ENCODE measurements around the gene SCRT2.

The SCRT2 gene

DNA sequence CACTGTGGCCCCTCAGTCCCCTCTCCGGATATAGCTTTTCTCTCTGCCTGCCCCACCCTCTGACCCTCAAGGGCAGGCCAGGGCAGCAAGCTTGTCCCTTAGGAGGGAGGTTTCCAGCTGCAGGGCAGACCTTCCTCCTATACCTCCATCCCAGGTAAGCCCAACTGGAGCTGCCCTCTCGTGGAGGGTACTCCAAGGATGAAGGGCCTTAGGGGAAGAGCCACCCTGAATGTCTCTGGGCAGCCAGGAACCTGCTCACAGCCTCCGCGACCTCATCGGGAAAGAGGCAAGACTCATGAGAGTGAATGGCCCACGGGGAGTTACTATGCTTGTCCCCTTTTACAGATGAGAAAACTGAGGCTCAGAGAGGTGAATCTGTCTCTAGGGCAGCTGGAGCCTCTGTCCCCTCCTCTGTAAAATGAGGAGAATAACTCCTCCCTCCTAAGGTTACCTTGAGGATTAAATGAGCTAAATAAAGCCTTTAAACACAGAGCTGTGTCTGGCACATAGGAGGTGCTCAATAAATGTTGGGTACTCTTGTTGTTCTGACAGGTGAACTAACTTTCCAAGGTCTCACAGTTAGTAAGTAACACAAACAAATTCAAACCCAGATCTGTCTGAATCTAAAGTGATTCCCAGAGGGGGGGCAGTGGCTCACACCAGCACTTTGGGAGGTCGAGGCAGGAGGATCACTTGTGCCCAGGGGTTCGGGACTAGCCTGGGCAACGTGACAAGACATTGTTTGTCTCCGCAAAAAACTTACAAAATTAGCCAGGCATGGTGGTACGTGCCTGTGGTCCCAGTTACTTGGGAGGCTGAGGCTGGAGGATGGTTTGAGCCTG, 34.7 kb downstream of the SCRT2 start:
- no peak for DNase-seq (ENCODE audit: low read depth)

DNA sequence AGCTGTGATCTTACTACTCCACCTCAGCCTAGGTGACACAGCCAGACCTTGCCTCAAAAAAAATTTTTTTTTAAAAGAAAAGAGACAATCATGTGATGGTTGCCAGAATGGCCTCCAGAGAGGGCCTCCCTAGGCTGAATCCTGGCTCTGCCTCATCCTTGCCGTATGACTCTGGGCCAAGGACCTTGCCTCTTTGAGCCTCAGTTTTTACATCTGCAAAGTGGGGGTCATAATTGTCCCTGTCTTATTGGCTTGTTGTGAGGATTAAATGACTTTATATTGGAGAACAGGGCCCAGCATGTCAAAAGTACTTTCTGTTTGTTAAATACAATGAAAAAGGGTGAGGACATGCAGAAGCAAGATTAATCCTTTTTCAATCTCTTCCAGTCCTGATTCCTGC, 37.0 kb downstream of the SCRT2 start:
- TF ChIP-seq, protein P1, sequence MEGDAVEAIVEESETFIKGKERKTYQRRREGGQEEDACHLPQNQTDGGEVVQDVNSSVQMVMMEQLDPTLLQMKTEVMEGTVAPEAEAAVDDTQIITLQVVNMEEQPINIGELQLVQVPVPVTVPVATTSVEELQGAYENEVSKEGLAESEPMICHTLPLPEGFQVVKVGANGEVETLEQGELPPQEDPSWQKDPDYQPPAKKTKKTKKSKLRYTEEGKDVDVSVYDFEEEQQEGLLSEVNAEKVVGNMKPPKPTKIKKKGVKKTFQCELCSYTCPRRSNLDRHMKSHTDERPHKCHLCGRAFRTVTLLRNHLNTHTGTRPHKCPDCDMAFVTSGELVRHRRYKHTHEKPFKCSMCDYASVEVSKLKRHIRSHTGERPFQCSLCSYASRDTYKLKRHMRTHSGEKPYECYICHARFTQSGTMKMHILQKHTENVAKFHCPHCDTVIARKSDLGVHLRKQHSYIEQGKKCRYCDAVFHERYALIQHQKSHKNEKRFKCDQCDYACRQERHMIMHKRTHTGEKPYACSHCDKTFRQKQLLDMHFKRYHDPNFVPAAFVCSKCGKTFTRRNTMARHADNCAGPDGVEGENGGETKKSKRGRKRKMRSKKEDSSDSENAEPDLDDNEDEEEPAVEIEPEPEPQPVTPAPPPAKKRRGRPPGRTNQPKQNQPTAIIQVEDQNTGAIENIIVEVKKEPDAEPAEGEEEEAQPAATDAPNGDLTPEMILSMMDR (conservative IDR thresholded peaks at IDR 0.05; ENCODE audit: low read depth, low read length) = no peak
- H3K4me3 ChIP-seq (ENCODE audit: low read length) = no peak overlapping the region
- no peak for DNase-seq (ENCODE audit: low read depth)

More for the DNA sequence above, 34.7 kb downstream of the SCRT2 start:
- H3K4me3 ChIP-seq (ENCODE audit: low read length) = no peak overlapping the region
- TF ChIP-seq, protein P1 (conservative IDR thresholded peaks at IDR 0.05; ENCODE audit: low read depth, low read length) = no peak

DNA sequence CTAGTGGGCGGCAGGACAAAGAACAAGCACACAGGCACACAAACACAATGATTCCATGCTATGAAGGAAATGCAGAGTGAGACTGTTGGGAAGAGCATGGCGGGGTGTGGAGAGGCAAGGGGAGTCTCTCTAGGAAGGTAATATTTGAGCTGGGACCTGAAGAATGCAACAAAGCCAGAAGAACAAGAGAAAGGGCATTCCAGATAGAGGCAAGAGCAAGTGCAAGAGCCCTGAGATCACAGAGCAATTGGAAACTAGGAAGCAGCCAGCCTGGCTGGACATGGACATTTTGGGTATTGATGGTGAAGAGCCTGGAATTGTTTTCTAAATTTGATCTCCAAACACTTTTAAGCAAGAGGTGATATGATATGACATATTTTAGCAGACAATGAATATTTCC, 38.0 kb downstream of the SCRT2 start:
- no peak overlapping the region for H3K4me3 ChIP-seq (ENCODE audit: low read length)
- DNase-seq (ENCODE audit: low read depth) = no peak
- TF ChIP-seq, protein P1 (conservative IDR thresholded peaks at IDR 0.05; ENCODE audit: low read depth, low read length) = no peak

DNA sequence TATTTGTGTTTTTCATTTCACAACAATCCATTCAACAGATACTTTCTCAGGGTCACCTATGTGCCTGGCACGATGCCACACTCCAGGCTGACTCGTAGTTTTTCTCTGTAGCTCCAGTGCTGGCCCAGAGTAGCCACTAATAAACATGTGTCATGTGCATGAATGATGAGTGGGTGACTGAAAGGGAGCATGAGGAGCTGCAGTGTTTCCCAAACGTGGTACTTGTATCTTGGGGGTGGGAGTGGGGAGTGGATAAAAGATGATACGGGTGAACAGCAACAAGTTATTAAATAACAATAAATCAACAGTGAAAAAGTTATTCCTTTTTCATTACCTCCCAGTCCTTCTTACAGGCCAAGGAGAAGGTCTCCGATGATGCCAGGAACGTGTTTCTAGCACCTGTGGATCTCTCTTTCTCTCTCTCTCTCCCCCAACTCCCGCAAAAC, 39.7 kb downstream of the SCRT2 start:
- TF ChIP-seq, protein P1 (conservative IDR thresholded peaks at IDR 0.05; ENCODE audit: low read depth, low read length) = no peak
- DNase-seq (ENCODE audit: low read depth) = no peak

DNA sequence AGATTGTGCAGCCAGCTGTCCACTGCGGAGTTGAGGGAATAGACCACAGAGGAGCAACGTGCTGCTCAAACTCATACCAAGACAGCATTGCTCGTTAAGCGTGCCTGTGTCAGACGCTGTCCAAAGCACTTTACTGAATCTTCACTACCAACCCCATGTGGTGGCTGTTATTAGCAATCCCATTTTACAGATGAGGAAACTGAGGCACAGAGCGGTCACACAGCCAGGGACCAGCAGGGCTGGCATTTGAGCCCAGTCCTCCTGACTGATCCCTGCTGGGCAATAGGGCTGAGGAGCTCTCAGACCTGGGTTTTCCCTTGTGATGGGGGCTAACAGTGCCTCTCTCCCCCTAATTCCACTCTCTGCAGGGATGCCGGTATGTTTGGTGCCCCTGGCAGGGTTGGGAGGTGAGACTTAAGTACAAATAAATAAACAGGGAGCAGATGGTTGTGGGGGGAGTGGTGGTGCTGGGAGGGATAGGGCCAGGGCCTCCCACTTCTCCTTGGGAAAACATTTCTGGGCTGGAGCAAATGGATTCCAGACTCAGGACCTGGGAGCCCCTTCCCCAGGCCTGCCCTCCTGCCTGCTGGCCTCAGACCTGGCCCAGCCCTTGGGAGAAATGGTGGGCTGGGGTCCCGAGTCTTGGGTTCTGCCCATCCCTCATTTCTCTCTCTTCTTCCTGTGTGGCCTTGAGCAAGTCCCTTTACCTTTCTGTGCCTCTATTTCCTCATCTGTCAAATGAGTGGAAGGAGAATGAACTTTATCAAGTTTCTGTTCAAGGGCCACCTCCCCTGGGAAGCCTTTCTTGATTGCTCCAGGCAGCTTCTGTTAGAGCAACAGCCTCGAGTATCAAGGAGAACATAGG, 40.3 kb downstream of the SCRT2 start:
- no peak for DNase-seq (ENCODE audit: low read depth)
- TF ChIP-seq, protein P1 (conservative IDR thresholded peaks at IDR 0.05; ENCODE audit: low read depth, low read length) = no peak
- no peak overlapping the region for H3K4me3 ChIP-seq (ENCODE audit: low read length)

More for the DNA sequence above, 39.7 kb downstream of the SCRT2 start:
- H3K4me3 ChIP-seq (ENCODE audit: low read length) = no peak overlapping the region

DNA sequence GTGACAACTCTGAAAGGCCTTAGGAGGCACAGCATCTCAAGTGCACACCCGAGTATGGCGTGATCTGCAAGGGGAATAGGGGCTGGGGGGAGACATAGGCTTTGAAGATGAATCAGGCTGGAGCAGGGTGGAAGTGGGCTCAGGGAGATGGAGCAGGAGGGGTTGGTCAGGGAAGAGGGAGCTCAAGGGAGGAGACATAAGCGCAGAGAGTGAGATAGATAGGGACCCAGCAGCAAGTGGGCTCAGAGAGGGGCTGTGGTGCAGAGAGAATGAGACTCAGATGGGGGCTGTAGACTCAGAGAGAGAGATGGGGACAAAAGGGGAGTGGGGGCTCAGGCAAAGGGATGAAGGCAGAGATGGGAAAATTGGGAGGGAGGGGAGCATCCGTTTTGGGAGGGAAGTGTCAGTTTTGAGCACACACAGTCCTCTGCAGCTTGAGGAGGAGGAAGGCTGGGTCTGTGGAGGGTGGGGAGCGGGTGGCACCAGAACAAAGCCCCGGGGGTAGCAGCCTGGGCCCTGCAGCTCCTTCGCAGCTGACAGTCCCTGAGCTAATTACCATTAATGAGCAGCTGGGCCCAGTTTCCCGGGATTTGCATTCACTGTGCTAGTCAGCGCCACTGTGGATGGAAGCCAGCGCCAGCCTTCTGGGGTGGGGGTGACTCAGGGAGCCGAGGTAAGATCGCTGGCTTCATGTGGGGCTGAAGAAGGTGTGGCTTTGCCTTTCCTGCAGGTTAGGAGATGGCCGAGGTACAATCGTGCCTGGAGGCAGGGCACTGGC, 41.3 kb downstream of the SCRT2 start:
- DNase-seq (ENCODE audit: low read depth) = no peak
- TF ChIP-seq, protein P1 (conservative IDR thresholded peaks at IDR 0.05; ENCODE audit: low read depth, low read length) = no peak
- H3K4me3 ChIP-seq (ENCODE audit: low read length) = no peak overlapping the region
